Peyer's patch (tissue), 4 donors: ENCODE measurements around the gene ZBTB49.

ENCODE experiments used
- CTCF ChIP-seq, 6 experiments: fragments of 450-650 bp in 4 of 6; fragments of 200-600 bp in 2 of 6; sonication (generic) in 1 of 6; IDR thresholded peaks; one replicate each; pipeline ENCODE4 v1.5.1; 2017 to 2019; ENCODE audit warnings: antibody characterized with exemption in 6 of 6, mild to moderate bottlenecking in 3 of 6, moderate library complexity in 1 of 6
- POLR2A ChIP-seq, 2 donors: fragments of 450-650 bp; IDR thresholded peaks; one replicate each; pipeline ENCODE4 v1.5.1; 2017; ENCODE audit warnings: antibody characterized with exemption in 2 of 2, mild to moderate bottlenecking in 2 of 2, moderate library complexity in 2 of 2

- TF ChIP-seq CTCF (IDR thresholded peaks at IDR 0.05) (peak in 1 of 6 experiments; percentile 7), POLR2A (IDR thresholded peaks at IDR 0.05) (no peak)
Measured at GRCh38 chr4:4327652-4328121, 37.6 kb downstream of the ZBTB49 start.
